Esophagus muscularis mucosa (tissue), 4 donors: ENCODE results near the gene IL31. TPM values are rescaled to one million over a fixed set of nuclear protein-coding genes. Genes with fewer than 3 reads are reported as not detected.

Source experiments
- DNase-seq: peaks from one replicate; pipeline ENCODE4 v3.0.0-alpha.2; 2017; ENCODE audit errors: extremely low spot score
- H3K27ac ChIP-seq, 4 donors: fragments of 200-600 bp; sonication (generic); replicated peaks in 1 of 4; 1 replicate in 3 of 4; 2 replicates in 1 of 4; pipeline ENCODE4 v1.5.1; 2016 to 2019; ENCODE audit warnings: mild to moderate bottlenecking in 1 of 4
- H3K27me3 ChIP-seq, 4 donors: fragments of 200-600 bp; sonication (generic); one replicate each; pipeline versions ENCODE4 v1.5.1 to v1.6.0; 2016 to 2019
- H3K36me3 ChIP-seq, 4 donors: fragments of 200-600 bp; sonication (generic); one replicate each; pipeline ENCODE4 v1.5.1; 2016 to 2019
- H3K4me1 ChIP-seq, 4 donors: fragments of 200-600 bp; sonication (generic); one replicate each; pipeline ENCODE4 v1.5.1; 2016 to 2019
- H3K4me3 ChIP-seq, 4 donors: fragments of 200-600 bp; sonication (generic); 1 replicate in 2 of 4; 2 replicates in 2 of 4; pipeline ENCODE4 v1.5.1; 2016 to 2019; ENCODE audit warnings: mild to moderate bottlenecking in 4 of 4, moderate library complexity in 1 of 4
- H3K9me3 ChIP-seq, 4 donors: fragments of 200-600 bp; sonication (generic); 1 replicate in 3 of 4; 2 replicates in 1 of 4; pipeline ENCODE4 v1.5.1; 2016 to 2019
- EP300 ChIP-seq: sonication (generic); formaldehyde crosslinking; IDR thresholded peaks from one replicate; pipeline ENCODE4 v1.6.1; 2017; ENCODE audit warnings: antibody characterized with exemption
- POLR2A ChIP-seq: fragments of 450-650 bp; IDR thresholded peaks from one replicate; pipeline ENCODE4 v1.6.1; 2017; ENCODE audit warnings: antibody characterized with exemption, moderate library complexity, mild to moderate bottlenecking, low read depth
- POLR2AphosphoS5 ChIP-seq, 2 donors: sonication (generic); formaldehyde crosslinking; IDR thresholded peaks; one replicate each; pipeline ENCODE4 v1.6.1; 2017; ENCODE audit warnings: antibody characterized with exemption in 2 of 2
- WGBS: methylation state at CpG from one replicate; pipeline ENCODE4 v1.1.5; 2018; 5-methylcytosine and 5-hydroxymethylcytosine counted together
- intact Hi-C: fragments of 100-400 bp; cut with DNase I; formaldehyde crosslinking; loops from one replicate; pipeline ENCODE4 v1.15.1; 2023
- total RNA-seq, 4 donors: library from RNA; depleted of rRNA; stranded (reverse); fragments of >200 nt; gene quantifications; one replicate each; pipeline versions ENCODE4 v1.1.0 to v1.2.1, GENCODE V29; 2016
- TF ChIP-seq, protein P1 (sequence below), 3 experiments: fragments of 200-600 bp in 2 of 3; fragments of 450-650 bp in 1 of 3; sonication (generic) in 2 of 3; IDR thresholded peaks; one replicate each; pipeline ENCODE4 v1.5.1; 2017 to 2019; ENCODE audit warnings: antibody characterized with exemption in 3 of 3, mild to moderate bottlenecking in 2 of 3, moderate library complexity in 1 of 3

IL31 gene
- total RNA-seq, 4 donors from 2014 or later, result not detected

DNA sequence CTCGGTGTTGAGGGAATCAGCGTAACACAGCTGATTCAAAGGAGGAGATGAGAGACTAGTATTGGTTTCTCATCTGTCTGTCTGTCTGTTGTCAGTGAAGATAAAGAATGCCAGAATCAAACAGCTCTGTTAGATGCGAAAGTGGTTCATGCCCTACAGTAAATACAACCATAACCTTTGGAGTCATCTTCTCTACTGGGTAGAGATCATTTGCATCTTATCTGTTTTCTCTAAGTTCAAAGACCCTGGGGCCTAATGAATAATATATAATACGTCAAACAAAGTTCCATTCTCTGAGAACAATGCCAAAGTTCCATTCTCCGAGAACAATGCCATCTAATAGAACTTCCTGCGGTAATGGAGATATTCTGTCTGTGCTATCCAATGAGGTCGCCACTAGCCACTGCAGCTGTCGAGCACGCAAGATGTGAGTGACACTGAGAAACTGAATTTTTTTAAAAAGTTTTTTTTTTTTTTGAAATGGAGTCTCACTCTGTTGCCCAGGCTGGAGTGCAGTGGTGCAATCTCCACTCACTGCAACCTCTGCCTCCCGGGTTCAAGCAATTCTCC lies 6.6 kb downstream of the IL31 start:
- Histone ChIP-seq H3K4me3 (no peak overlapping the region), H3K27me3 (peaks cover 0 to 15% (median 0%) of the 10 kb centered on the region in 4 donors), H3K9me3 (no peaks in the 10 kb centered on the region), H3K4me1 (no peaks in the 10 kb centered on the region), H3K36me3 (no peaks in the 10 kb centered on the region), H3K27ac (no peak overlapping the region)
- intact Hi-C loops, result no loop called here
- WGBS, result 94% methylated on average over 10 of the region's 10 CpGs
- DNase-seq, result no peak
- TF ChIP-seq POLR2A, result no peak
- TF ChIP-seq EP300, result no peak
- TF ChIP-seq, protein P1, sequence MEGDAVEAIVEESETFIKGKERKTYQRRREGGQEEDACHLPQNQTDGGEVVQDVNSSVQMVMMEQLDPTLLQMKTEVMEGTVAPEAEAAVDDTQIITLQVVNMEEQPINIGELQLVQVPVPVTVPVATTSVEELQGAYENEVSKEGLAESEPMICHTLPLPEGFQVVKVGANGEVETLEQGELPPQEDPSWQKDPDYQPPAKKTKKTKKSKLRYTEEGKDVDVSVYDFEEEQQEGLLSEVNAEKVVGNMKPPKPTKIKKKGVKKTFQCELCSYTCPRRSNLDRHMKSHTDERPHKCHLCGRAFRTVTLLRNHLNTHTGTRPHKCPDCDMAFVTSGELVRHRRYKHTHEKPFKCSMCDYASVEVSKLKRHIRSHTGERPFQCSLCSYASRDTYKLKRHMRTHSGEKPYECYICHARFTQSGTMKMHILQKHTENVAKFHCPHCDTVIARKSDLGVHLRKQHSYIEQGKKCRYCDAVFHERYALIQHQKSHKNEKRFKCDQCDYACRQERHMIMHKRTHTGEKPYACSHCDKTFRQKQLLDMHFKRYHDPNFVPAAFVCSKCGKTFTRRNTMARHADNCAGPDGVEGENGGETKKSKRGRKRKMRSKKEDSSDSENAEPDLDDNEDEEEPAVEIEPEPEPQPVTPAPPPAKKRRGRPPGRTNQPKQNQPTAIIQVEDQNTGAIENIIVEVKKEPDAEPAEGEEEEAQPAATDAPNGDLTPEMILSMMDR (IDR thresholded peaks at IDR 0.05), result no peak
- no peak for TF ChIP-seq POLR2AphosphoS5 (IDR thresholded peaks at IDR 0.05)

DNA sequence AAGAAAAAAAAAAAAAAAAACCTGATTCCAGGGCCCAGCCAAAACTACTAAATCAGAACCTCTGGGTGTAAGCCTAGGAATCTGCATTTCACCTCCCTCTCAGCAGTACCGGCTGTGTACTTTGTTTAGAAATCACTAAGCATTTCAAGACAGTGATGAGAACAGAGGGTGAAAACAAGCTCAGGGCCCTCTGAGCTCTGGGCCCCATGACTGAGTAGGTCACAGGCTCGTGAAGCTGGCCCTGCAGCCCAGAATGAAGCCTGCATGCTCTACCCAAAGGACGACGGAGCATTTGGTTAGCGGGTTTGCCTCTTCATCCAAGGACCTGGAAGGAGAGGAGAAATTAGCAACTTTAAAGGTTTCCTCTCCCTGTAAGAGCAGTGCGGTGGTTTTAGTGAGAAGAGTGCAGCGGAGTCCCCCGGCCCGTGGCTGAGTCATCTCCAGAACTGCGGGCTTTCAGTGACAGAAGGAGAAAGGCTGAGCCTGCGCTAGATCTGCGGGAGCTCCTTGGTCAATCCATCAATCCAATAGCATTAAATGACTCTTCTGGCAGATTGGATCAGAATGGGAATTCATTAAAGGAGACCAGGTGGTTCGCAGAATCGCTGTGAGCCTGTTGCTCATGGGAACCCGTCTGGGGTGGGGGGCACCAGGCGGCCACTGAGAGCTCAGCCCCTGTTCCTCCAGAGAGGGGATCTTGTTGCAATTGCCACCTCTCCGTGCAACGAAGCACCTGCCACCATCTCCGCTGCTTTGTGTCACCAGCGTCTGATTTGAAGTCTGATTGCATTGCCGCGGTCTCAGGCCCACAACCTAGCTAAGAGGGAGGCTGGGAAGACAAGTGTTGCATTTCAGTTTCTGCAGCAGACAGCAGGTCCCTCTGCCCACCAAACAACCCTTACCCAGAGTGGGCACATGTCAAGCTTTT lies 7.3 kb downstream of the IL31 start:
- TF ChIP-seq EP300 (no peak), POLR2A (no peak), POLR2AphosphoS5 (IDR thresholded peaks at IDR 0.05) (no peak)
- TF ChIP-seq, protein P1 (IDR thresholded peaks at IDR 0.05), result no peak
- no peak for DNase-seq
- Histone ChIP-seq H3K9me3 (no peaks in the 10 kb centered on the region), H3K27me3 (peaks cover 0 to 15% (median 0%) of the 10 kb centered on the region in 4 donors), H3K36me3 (no peaks in the 10 kb centered on the region), H3K4me3 (no peak overlapping the region), H3K4me1 (no peaks in the 10 kb centered on the region), H3K27ac (no peak overlapping the region)
- WGBS, result 82% methylated on average over 21 of the region's 22 CpGs
- intact Hi-C loops, result no loop called here

DNA sequence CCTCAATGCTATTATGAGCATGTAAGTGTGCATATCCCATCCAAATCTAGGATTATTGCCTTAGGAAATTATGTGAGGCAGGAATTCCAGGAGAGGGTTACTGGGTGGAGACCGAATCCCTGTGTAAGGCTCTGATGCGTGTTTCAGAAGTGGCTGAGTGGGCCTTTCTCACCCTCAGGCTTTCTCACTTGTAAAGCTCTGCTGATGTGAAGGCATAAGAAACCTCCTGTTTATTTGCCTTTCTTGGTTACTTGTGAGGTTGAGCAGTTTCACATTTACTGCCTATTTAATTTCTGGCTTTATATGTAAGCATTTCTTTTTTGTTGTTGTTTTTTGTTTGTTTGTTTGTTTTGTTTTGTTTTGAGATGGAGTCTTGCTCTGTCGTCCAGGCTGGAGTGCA lies 11.0 kb downstream of the IL31 start:
- TF ChIP-seq EP300, result no peak
- TF ChIP-seq, protein P1 (IDR thresholded peaks at IDR 0.05), result no peak
- no peak for TF ChIP-seq POLR2AphosphoS5 (IDR thresholded peaks at IDR 0.05)
- no peak for TF ChIP-seq POLR2A
- no peak overlapping the region for H3K4me3 ChIP-seq
- no peaks in the 10 kb centered on the region for H3K36me3 ChIP-seq
- no peak for DNase-seq
- no peak overlapping the region for H3K27ac ChIP-seq
- no peaks in the 10 kb centered on the region for H3K9me3 ChIP-seq
- no peaks in the 10 kb centered on the region for H3K4me1 ChIP-seq
- WGBS, result 79% methylated on average over 3 of the region's 3 CpGs
- H3K27me3 ChIP-seq, result peaks cover 0 to 5% (median 0%) of the 10 kb centered on the region in 4 donors
- intact Hi-C loops, result no loop called here

DNA sequence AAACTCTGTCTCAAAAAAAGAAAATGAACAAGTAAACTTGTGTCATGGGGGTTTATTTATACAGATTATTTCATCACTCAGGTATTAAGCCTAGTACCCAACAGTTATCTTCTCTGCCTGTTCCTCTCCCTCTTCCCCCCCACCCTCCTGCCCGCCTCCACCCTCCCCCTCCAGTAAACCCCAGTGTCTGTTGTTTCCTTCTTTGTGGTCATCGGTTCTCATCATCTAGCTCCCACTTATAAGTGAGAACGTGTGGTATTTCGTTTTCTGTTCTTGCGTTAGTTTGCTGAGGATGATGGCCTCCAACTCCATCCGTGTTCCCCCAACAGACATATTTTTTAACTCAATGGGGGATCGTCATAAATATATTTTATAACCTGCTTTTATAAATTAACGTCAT lies 12.3 kb downstream of the IL31 start:
- no peak for DNase-seq
- Histone ChIP-seq H3K36me3 (no peaks in the 10 kb centered on the region), H3K4me3 (no peak overlapping the region), H3K27ac (no peak overlapping the region), H3K27me3 (no peaks in the 10 kb centered on the region), H3K4me1 (no peaks in the 10 kb centered on the region), H3K9me3 (no peaks in the 10 kb centered on the region)
- TF ChIP-seq, protein P1 (IDR thresholded peaks at IDR 0.05), result no peak
- no peak for TF ChIP-seq POLR2A
- intact Hi-C loops, result no loop called here
- WGBS, result 73% methylated on average over 8 of the region's 8 CpGs
